Activated T-helper 17 cell treated with anti-CD3 and anti-CD28 coated beads, Interleukin-2, amount 50 U/mL, for 72 hours (primary cell): ENCODE results near the gene GRIFIN. TPM values are rescaled to one million over a fixed set of nuclear protein-coding genes. Genes with fewer than 3 reads are reported as not detected.

Source experiments
- ATAC-seq: fragments of 150-1000 bp; cut with Tn5 transposase; replicated peaks from 2 replicates; pipeline ENCODE4 v1.10.0; 2021; ENCODE audit warnings: mild to moderate bottlenecking, moderate library complexity
- H3K27ac Mint-ChIP-seq: one replicate; pipeline ENCODE4 v1.8.0; 2022; ENCODE audit warnings: mixed read lengths
- H3K27me3 Mint-ChIP-seq: one replicate; pipeline ENCODE4 v1.8.0; 2022; ENCODE audit warnings: mixed read lengths
- H3K36me3 Mint-ChIP-seq: one replicate; pipeline ENCODE4 v1.8.0; 2022; ENCODE audit warnings: low read depth, mild to moderate bottlenecking, mixed read lengths
- H3K4me1 Mint-ChIP-seq: one replicate; pipeline ENCODE4 v1.8.0; 2022; ENCODE audit warnings: mixed read lengths
- H3K4me3 Mint-ChIP-seq: one replicate; pipeline ENCODE4 v1.8.0; 2022; ENCODE audit warnings: mild to moderate bottlenecking, mixed read lengths
- H3K9me3 Mint-ChIP-seq: one replicate; pipeline ENCODE4 v1.8.0; 2022; ENCODE audit warnings: mixed read lengths
- total RNA-seq, 2 donors: library from RNA; stranded (reverse); gene quantifications; one replicate each; pipeline ENCODE4 v1.2.3, GENCODE V29; 2022

Gene GRIFIN
- total RNA-seq, 2 donors from 2014 or later, result not detected

DNA sequence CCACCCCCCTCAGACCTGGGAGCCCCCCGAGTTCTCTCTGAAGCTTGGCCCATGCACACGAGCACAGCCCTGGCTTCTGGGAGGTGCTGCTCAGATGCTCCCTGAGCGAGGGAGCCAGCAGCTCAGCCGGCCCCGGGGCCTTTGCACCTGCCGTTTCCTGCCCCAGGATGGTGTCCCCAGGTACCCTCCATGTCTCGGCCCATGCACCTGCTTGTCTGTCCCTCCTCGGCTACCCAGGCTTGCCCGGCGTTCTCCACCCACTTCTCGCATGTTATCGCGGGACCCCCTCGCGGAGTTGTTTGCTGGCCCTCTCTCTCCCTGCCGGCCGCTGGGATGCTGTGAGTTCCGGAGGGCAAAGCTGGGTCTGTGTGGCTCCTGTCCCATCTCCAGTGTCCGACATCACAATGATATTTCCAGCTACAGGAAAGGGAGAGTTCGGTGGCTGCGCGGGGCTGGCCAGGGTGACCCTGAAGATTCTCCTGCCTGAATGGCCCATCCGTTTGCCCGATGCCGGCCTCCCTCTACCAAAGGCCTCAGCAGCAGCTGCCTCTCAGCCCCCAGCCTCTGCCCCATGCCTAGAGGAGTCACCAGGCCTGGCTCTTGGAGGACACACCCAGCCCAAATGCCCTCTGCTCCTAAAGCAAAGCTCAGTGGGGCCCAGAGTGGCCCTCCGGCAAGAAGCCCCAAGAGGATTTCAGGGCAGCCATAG, 31.2 kb upstream of the GRIFIN start:
- Mint-ChIP-seq H3K4me1 (peaks cover 10% of the 10 kb centered on the region), H3K36me3 (no peaks in the 10 kb centered on the region), H3K4me3 (peak overlapping the region; percentile 81), H3K9me3 (no peaks in the 10 kb centered on the region), H3K27me3 (no peaks in the 10 kb centered on the region), H3K27ac (no peak overlapping the region)
- no peak for ATAC-seq

DNA sequence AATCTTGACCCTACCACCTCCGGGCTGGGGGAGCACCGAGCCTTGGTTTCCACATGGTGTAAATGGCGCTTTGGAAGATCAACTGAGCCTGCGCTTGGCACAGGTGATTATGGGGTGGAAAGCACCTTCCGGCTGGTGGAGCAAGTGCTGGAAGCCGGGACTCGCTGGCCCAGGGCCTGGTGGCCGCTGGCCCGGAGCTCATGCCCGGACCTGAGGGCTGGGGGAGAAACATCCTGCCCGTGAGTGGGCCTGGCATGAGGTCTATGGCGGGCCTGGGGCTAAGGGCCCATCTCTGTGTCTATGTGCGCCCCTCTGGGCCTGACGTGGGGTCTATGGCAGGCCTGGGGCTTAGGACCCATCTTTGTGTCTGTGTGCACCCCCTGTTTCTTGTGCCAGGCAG, 29.2 kb upstream of the GRIFIN start:
- H3K4me1 Mint-ChIP-seq, result peaks cover 9% of the 10 kb centered on the region
- H3K36me3 Mint-ChIP-seq, result no peaks in the 10 kb centered on the region
- no peaks in the 10 kb centered on the region for H3K27me3 Mint-ChIP-seq
- ATAC-seq, result no peak
- no peaks in the 10 kb centered on the region for H3K9me3 Mint-ChIP-seq
- no peak overlapping the region for H3K4me3 Mint-ChIP-seq
- H3K27ac Mint-ChIP-seq, result no peak overlapping the region

DNA sequence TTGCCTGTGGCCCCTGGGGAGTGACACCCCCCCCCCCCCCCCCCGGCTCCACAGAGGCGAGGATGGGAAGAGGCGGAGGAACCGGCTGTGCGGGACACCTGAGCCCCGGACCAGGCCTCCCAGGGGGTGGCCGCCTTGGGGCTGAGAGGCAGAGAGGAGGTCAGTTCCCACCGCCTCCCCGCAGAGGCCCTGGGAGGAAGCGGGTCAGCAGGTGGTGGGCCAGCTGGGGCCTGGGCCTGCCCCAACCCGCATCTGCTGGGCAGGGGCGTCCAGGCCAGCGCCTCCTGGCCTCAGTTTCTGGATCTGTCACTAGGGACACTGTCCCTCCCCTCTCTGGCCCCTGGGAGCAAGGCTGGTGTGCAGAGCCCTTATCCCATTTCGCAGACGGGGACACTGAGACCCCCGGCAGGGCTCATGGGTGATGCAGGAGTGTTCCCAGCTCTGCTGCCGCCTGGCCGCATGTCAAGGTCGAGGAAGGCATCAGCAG, 28.7 kb upstream of the GRIFIN start:
- ATAC-seq, result no peak
- H3K4me1 Mint-ChIP-seq, result peaks cover 9% of the 10 kb centered on the region
- no peak overlapping the region for H3K27ac Mint-ChIP-seq
- H3K4me3 Mint-ChIP-seq, result no peak overlapping the region
- no peaks in the 10 kb centered on the region for H3K27me3 Mint-ChIP-seq
- H3K36me3 Mint-ChIP-seq, result no peaks in the 10 kb centered on the region
- no peaks in the 10 kb centered on the region for H3K9me3 Mint-ChIP-seq

DNA sequence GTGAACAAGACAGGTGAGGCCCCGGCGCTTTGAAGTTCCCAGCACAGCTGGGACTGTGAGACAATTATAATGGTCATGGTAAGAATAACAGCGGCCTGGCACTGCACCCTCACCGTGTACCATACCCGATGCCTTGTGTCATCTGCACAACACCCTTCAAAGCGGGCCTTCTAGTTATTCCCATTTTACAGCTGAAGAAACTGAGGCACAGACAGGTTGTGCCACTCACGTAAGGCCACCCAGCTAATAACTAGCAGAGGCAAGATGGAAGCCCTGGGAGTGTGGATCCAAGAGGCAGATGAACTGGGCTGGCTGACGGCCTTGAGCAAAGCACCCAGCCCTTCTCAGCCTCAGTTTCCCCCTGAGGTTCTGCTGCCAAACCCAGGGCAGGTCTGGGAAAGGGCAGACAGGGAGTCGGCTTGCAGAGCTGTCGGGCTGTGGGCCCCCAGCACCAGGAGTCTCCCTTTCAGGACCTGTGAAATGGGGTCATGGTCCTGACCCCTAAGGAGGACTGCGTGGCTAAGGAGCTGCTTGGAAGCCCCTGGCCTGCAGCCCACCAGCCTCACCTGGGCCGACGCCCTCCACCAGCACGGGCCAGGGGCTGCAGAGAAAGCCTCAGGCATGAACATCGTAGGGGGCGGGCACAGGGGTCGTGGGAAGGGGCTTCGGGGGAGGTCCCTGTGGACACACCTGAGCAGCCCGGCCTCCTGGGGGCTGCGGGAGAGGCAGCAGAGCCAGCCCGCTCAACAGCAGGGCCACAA, 28.1 kb upstream of the GRIFIN start:
- Mint-ChIP-seq H3K36me3 (no peaks in the 10 kb centered on the region), H3K9me3 (no peaks in the 10 kb centered on the region), H3K27me3 (no peaks in the 10 kb centered on the region), H3K27ac (no peak overlapping the region), H3K4me3 (no peak overlapping the region), H3K4me1 (peaks cover 9% of the 10 kb centered on the region)
- ATAC-seq, result no peak

DNA sequence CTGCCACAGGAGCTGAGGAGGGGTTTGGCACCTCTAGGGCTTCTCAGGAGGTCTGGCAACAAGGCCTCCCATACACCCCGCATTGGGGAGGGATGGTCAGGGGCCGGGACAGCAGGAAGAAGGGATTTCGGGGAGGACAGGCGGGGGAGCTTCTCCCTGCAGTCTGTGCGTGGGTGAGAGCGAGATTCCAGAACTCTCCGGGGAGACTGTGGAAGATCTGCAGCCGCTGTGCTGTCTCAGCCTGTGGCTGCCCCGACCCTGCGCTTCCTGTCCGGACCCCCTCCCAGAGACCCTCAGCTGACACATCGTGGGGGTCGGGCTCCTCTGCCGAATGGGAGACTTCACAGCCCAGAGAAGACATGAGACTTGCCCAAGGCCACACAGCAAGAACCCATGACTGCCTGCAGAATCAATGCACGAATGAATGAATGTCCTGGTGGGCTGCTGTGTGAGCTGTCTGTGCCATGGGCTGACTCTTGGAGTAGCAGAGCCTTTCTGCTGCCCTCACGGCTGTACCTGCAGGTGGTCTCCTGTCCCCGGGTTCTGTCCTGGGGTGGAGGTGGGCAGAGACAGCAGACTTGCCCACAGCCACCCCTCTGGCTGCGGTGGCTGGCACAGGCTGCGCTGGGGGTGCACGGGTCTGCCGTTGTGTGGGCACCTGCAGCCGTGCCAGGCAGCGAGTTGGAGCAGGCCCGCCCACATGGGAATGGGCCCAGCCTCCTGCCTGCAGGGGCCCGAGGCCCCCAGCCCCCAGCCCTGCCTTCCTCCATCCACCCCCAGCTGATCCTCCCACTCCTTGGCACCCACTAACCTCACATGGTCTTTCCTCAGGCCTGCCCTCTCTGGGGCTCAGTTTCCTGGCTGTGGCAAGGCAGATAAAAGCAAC, 27.1 kb upstream of the GRIFIN start:
- Mint-ChIP-seq H3K27ac (no peak overlapping the region), H3K4me1 (peaks cover 2% of the 10 kb centered on the region), H3K4me3 (no peak overlapping the region), H3K36me3 (no peaks in the 10 kb centered on the region), H3K9me3 (no peaks in the 10 kb centered on the region), H3K27me3 (no peaks in the 10 kb centered on the region)
- no peak for ATAC-seq

DNA sequence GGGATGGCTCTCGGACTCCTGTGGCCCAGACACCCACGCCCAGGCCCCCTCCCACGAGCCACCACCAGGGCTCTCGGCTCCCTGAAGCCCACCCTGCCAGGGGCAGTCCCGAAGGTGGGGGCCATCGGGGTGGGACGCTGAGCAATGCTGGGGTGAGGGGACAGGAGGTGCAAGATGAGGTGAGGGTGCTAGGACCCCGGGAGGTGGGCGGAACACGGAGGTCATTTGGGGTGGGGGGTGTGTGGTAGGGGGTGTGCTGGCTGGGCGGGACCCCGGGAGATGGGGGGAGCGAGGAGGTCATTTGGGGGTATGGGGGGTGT, 26.4 kb upstream of the GRIFIN start:
- Mint-ChIP-seq H3K4me3 (no peak overlapping the region), H3K36me3 (no peaks in the 10 kb centered on the region), H3K27me3 (no peaks in the 10 kb centered on the region), H3K9me3 (no peaks in the 10 kb centered on the region), H3K27ac (no peak overlapping the region), H3K4me1 (no peaks in the 10 kb centered on the region)
- no peak for ATAC-seq

DNA sequence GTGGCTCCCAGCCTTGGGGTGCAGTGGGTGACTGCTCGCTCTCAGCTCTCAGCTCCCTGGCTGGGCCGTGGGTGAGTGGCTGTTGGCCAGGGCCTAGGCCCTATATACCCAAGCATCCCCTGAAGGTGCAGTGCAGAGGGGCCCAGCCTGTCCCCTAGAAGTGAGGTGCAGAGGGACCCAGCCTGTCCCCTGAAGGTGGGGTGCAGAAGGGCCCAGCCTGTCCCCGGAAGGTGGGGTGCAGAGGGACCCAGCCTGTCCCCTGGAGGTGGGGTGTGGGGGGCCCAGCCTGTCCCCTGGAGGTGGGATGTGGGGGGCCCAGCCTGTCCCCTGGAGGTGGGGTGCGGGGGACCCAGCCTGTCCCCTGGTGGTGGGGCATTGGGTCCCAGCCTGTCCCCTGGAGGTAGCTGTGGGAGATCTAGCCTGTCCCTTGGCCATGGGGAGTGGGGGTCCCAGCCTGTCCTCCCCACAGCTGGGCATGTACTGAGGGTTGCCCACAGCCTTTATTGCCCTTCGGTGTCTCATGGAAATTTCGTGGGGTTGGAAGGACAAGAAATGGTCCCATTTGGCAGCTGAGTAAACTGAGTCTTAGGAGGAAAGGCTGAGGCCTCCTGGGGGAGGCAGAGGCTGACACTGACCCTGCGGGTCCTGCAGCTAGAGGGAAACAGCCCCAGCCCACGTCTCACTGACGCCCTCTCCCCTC, 25.9 kb upstream of the GRIFIN start:
- H3K27me3 Mint-ChIP-seq, result no peaks in the 10 kb centered on the region
- no peak overlapping the region for H3K27ac Mint-ChIP-seq
- H3K4me3 Mint-ChIP-seq, result no peak overlapping the region
- H3K4me1 Mint-ChIP-seq, result no peaks in the 10 kb centered on the region
- no peak for ATAC-seq
- H3K36me3 Mint-ChIP-seq, result no peaks in the 10 kb centered on the region
- no peaks in the 10 kb centered on the region for H3K9me3 Mint-ChIP-seq

DNA sequence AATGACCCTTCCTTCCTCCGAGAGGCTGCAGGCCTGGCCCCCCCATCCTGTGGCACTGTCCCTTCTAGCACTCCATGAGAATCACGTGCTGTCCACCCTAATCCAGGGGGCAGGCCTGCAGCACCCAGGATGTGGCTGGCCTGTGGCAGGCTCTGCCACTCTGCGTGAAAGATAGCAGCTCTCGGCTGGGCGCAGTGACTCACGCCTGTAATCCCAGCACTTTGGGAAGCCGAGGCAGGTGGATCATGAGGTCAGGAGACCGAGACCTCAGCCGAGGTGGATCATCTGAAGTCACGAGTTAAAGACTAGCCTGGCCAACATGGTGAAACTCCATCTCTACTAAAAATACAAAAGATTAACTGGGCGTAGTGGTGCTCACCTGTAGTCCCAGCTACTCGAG, 24.5 kb upstream of the GRIFIN start:
- no peak for ATAC-seq
- H3K27me3 Mint-ChIP-seq, result no peaks in the 10 kb centered on the region
- H3K4me1 Mint-ChIP-seq, result no peaks in the 10 kb centered on the region
- H3K27ac Mint-ChIP-seq, result no peak overlapping the region
- H3K4me3 Mint-ChIP-seq, result no peak overlapping the region
- no peaks in the 10 kb centered on the region for H3K36me3 Mint-ChIP-seq
- H3K9me3 Mint-ChIP-seq, result no peaks in the 10 kb centered on the region

DNA sequence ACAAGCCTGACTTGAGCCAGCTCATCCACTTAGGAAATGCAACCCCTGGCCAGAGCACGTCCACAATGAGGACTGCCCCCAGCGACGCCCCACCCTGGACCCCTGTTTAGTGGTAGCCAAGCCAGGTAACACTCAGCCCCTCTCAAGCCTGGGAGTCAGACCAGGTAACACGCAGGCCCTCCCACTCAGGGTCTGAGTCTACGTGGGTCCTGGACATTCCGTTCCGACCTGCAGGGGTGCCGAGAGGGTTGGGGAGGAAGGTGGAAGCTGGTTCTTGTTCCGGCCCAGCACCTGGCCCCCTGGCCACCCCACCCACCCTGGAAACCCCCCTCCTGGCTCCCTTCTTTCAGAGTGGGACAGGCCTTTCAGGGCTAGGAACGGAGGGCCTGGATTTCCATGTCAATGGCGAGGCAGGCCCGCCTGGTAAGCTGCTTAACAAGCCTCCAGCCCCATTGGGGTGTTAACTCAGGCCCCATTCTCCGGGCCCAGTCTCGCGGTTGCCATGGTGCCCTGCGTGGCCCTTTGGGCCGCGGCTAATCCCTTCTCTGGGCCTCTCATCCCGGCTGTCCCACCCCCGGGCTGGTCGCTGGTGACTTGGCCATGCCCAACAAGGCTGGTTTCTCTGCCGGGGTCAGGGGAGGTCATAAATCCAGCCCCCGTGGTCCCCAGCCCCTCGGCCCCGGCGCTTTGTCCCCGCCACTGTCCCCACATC, 23.7 kb upstream of the GRIFIN start:
- H3K27me3 Mint-ChIP-seq, result no peaks in the 10 kb centered on the region
- no peak overlapping the region for H3K27ac Mint-ChIP-seq
- no peak for ATAC-seq
- no peaks in the 10 kb centered on the region for H3K4me1 Mint-ChIP-seq
- H3K36me3 Mint-ChIP-seq, result no peaks in the 10 kb centered on the region
- H3K4me3 Mint-ChIP-seq, result no peak overlapping the region
- H3K9me3 Mint-ChIP-seq, result no peaks in the 10 kb centered on the region

DNA sequence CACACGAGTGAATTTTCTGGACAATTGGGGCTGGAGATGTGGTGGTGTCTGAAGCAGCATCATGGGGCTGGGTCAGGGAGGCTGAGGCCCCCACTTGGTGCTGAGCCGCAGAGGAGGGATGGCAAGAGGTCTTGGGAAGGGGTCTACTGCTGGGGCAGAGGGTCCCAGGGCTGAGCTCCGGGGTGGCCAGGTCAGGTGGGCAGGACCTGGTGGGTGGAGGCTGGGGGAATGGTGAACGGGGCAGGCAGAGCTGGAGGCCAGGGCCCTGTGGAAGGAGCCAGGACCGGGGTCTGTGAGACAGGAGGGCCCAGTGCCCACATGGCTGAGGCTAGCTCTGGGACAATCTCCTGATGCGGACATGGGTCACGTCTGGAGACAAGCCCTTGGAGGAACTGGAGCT, 23.0 kb upstream of the GRIFIN start:
- Mint-ChIP-seq H3K9me3 (no peaks in the 10 kb centered on the region), H3K27ac (no peak overlapping the region), H3K27me3 (no peaks in the 10 kb centered on the region), H3K36me3 (no peaks in the 10 kb centered on the region), H3K4me3 (no peak overlapping the region), H3K4me1 (no peaks in the 10 kb centered on the region)
- no peak for ATAC-seq

DNA sequence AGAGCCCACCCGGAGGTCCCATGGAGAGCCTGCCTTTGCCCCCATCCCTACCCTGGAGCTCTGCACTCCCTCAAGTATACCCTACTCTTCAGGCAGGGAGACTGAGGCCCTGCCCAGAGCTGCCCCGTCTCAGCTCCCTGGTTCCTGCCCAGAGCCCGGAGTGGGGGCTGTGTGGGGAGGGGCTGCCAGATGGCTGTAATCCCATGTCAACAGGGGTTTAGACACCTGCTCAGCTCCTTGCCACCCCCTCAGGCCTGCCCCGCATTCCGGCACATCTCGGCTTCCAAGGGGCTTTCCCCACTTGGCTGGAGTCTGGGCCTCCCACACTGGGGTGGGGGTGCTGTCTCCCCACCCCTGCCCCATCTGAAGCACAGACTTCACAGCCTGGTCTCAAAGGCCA, 22.5 kb upstream of the GRIFIN start:
- H3K4me1 Mint-ChIP-seq, result no peaks in the 10 kb centered on the region
- H3K27ac Mint-ChIP-seq, result no peak overlapping the region
- no peaks in the 10 kb centered on the region for H3K27me3 Mint-ChIP-seq
- H3K36me3 Mint-ChIP-seq, result no peaks in the 10 kb centered on the region
- ATAC-seq, result no peak
- no peaks in the 10 kb centered on the region for H3K9me3 Mint-ChIP-seq
- H3K4me3 Mint-ChIP-seq, result no peak overlapping the region

DNA sequence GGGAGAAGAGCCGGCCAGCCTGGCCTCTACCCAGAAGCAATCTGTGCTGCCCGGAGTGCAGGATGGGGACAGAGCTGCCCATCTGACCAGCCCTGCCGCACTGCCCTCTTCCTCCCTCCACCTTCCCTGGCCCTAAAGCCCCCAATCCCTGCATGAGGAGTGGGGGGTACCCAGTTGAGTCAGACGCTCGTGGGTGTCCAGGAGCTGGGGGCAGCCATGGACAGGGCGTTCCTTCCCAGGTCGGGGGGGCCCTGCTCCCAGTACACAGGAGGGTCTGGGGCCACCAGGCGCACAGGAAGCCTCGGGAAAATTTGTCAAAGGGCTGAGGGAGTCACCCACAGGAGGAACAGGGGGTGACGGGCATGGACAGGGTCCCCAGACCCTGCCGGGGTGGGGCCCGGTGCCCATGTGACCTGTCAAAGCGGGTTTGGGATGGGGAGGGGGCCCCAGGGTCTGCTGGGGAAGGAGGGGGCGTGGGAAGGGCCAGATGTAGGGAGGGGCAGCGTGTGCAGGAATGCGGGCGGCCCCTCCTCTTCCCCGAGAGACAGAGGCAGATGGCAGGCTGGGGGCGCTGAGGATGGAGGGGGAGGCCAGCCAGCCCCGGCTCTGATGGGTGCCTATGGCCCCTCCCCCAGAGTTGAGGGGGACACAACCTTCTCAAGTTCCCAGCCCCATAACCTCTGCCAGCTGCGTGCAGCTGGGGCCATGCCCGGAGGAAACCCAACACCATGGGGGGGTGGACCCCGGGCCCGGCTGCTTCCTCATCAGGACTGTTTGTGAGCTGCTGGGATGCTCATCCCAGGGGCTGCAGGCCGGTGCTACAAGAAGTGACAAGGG, 21.5 kb upstream of the GRIFIN start:
- Mint-ChIP-seq H3K27me3 (no peaks in the 10 kb centered on the region), H3K4me1 (no peaks in the 10 kb centered on the region), H3K36me3 (no peaks in the 10 kb centered on the region), H3K4me3 (no peak overlapping the region), H3K9me3 (no peaks in the 10 kb centered on the region), H3K27ac (no peak overlapping the region)
- no peak for ATAC-seq

DNA sequence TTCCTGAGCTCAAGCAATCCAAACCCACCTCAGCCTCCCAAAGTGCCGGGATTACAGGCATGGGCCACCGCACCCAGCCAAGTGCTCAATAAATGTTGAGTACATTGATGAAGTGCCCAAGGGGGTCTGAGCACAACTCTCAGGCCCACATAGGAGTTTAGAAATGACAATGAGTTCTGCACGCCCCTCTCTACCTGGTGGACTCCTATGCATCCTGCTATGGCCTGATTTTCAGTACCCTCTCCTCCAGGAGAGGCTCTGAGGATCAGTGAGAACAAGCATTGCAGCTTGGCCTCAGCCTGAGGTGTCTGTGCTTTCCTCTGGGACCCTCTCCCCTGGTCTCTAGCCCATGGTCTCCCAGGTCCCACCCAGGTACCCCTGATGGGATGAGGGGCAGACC, 20.9 kb upstream of the GRIFIN start:
- H3K27me3 Mint-ChIP-seq, result no peaks in the 10 kb centered on the region
- no peak for ATAC-seq
- no peaks in the 10 kb centered on the region for H3K9me3 Mint-ChIP-seq
- no peaks in the 10 kb centered on the region for H3K36me3 Mint-ChIP-seq
- peaks cover 3% of the 10 kb centered on the region for H3K4me1 Mint-ChIP-seq
- no peak overlapping the region for H3K27ac Mint-ChIP-seq
- no peak overlapping the region for H3K4me3 Mint-ChIP-seq
